HFF-Myc (cell line): ENCODE data around the gene ZNF665.
"Not testable (repeated sequence)": the region's sequence is repeated elsewhere in the genome, so short reads cannot be mapped to it uniquely, and the experiment has no call there.

Source experiments
- DNase-seq: peaks from one replicate; pipeline ENCODE4 v3.0.0-alpha.2; 2011; ENCODE audit warnings: low read depth; ENCODE audit errors: extremely low read depth
- H3K4me3 ChIP-seq: replicated peaks from 2 replicates; pipeline ENCODE4 v1.5.1; 2011; ENCODE audit warnings: low read depth, mild to moderate bottlenecking, control low read depth, low read length
- CTCF ChIP-seq: IDR thresholded peaks from 2 replicates; pipeline ENCODE4 v1.5.1; 2012; ENCODE audit warnings: mild to moderate bottlenecking, low read depth, low read length, control low read depth; ENCODE audit errors: missing control alignments

ZNF665 gene

DNA sequence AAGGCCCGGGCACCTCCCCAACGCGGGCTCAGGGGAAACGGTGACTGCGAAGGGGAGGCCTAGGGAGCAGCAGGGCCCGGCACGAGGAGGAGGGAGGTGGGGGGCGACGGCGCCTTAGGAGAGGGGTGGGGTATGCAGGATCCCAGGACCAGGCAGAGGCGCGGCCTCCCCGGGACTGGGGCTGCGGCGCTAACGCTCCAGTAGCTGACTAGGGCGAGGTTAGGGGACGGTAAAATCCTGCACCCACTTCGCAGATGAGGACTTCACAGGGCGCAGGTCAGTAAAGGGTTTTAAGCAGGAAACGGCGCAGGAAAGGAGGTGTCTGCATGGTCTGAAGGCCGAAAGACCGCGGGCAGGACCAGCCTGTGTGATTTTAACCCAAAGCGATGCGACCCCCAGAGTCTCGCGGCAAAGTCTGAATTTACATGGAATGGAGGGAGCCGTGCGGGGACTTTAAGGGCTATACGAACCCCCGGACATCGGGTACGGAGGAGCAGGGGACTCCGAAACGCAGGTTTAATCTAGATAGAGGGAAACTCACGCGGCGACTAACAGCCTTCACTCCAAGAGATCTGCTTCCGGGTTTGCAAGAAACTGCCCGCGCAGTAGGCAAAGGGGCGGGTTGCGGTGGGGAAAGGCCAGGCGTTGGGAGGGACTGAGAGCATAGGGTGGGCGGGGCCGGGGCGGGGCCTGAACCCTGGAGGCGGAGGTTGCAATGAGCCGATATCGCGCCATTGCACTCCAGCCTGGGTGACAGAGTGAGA is at the start of gene ZNF665:
ZNF665 (minus strand) TSS at position 588 of the 764 bp plus-strand sequence. CDS start 10,460 bp downstream, outside the sequence.
- H3K4me3 ChIP-seq, result peak within 1 kb of the TSS; percentile 23
- no peak for DNase-seq

GRCh38 chr19:53237114-53237777 is 44.1 kb upstream of the ZNF665 start:
- DNase-seq, result no peak
- no peak for TF ChIP-seq CTCF
- H3K4me3 ChIP-seq, result no peak overlapping the region

More for the DNA sequence above, at the start of gene ZNF665:
- TF ChIP-seq CTCF, result no peak

DNA sequence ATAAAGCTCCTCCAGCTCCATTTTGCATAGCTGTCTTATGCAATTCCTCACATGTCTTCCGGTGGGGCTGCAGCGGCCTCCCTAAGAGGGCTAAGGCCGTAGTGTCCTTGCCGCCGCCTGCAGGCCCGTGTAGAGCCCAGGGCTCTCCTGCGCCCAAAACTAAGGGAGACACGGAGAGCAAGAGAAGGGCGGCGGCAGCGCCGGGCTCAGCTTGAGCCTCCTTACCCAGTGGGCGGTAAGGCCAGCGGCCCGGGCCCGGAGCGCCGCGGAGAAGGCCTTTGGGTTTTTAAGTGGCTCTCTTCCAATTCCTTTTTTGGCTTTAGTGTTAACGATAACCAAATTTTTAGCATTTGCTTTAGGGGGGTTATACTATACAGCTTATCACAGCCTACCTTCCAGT is 31.4 kb upstream of the ZNF665 start:
- H3K4me3 ChIP-seq, result no peak overlapping the region
- no peak for DNase-seq
- TF ChIP-seq CTCF, result no peak

DNA sequence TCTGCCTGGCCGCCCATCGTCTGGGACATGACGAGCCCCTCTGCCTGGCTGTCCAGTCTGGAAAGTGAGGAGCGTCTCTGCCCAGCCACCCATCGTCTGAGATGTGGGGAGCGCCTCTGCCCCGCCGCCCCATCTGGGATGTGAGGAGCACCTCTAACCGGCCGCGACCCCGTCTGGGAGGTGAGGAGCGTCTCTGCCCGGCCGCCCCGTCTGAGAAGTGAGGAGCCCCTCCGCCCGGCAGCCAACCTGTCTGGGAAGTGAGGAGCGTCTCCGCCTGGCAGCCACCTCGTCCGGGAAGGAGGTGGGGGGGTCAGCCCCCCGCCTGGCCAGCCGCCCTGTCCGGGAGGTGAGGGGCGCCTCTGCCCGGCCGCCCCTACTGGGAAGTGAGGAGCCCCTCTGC is 29.6 kb upstream of the ZNF665 start:
- DNase-seq, H3K4me3 ChIP-seq: not testable (repeated sequence)

DNA sequence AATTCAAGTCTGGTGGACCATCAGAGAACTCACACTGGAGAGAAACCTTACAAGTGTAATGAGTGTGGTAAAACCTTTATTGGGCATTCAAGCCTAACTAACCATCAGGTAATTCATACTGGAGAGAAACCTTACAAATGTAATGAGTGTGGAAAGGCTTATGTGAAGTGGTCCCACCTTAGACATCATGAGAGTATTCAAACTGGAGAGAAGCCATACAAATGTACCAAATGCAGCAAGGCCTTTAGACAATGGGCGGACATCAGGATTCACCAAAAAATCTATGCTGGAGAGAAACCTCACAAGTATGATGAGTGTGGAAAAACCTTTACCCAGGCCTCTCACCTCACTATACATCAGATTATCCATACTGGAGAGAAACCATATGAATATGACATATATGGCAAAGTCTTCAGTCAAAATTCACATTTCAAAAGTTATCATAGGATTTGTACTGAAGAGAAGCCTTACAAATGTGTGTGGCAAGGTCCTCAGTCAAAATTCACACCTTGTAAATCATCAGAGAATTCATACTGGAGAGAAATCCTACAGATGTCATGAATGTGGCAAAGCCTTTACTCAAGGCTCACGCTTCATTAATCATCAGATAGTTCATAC is 19.7 kb upstream of the ZNF665 start:
- no peak overlapping the region for H3K4me3 ChIP-seq
- no peak for DNase-seq
- no peak for TF ChIP-seq CTCF

DNA sequence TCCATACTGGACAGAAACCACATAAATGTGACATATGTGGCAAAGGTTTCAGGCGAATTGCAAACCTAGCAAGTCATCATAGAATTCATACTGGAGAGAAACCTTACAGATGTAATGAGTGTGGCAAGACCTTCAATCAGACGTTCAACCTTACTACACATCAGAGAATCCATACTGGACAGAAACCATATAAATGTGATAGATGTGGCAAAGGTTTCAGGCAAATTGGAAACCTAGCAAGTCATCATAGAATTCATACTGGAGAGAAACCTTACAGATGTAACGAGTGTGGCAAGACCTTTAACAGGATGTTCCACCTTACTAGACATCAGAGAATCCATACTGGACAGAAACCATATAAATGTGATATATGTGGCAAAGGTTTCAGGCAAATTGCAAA is 18.4 kb upstream of the ZNF665 start:
- DNase-seq, result not testable (repeated sequence)

DNA sequence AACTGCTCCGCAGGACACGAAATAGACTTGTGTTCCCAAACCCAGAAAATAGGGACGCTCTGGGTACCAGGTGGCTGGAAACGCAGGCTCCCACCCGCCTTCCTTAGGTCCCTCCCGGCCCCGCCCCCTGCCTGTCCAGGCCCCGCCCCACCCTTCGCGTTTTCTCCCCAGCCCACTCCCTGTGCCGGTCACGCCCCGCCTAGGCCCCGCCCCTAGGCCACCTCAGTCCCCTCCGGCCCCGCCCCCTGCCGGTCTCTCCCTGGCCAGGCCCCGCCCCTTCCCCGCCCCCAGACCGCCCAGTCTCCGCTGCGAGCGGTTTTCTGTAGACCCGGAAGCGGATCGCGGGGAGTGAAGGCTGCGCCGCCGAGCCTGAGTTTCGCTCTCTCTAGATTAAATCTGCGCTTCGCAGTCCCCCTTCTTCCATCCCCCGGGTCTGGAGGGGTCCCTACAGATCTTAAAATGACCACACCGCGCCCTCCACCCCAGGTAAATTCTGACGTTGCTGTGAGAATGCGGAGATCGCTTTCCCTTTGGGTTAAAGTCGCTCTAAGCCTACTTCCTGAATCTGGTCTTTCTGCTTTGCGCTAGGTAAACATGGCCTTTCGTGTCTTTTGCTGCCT is 3.7 kb upstream of the ZNF665 start:
- DNase-seq, result no peak
- H3K4me3 ChIP-seq, result peak overlapping the region; percentile 47
- no peak for TF ChIP-seq CTCF

More for the DNA sequence above, 18.4 kb upstream of the ZNF665 start:
- H3K4me3 ChIP-seq, result not testable (repeated sequence)
